Stimulated activated CD4-positive, alpha-beta T cell treated with anti-CD3 and anti-CD28 coated beads, Interleukin-4, amount 100 ng/mL, for 48 hours (primary cell): ENCODE results near the gene MZT2A.
A peak's percentile ranks its signal among the peaks of the same experiment; 100 is the strongest.
"Not testable (repeated sequence)": the region's sequence is repeated elsewhere in the genome, so short reads cannot be mapped to it uniquely, and the experiment has no call there.

ENCODE experiments used
- DNase-seq, 2 donors: peaks; one replicate each; pipeline ENCODE4 v3.0.0-alpha.2; 2020; ENCODE audit warnings: low read depth in 2 of 2

The MZT2A gene

GRCh38 chr2:131454914-131455313 lies 37.3 kb downstream of the MZT2A start:
- DNase-seq = not testable (repeated sequence)

- not testable (repeated sequence) for DNase-seq
These were observed 40.8 kb downstream of the MZT2A start for GRCh38 chr2:131451265-131451949.

GRCh38 chr2:131447981-131448380 lies 44.2 kb downstream of the MZT2A start:
- DNase-seq = not testable (repeated sequence)

GRCh38 chr2:131445896-131446295 lies 46.3 kb downstream of the MZT2A start:
- no peak for DNase-seq

GRCh38 chr2:131445515-131445797 lies 46.7 kb downstream of the MZT2A start:
- not testable (repeated sequence) for DNase-seq

- not testable (repeated sequence) for DNase-seq
These were observed 47.3 kb downstream of the MZT2A start for GRCh38 chr2:131444736-131445514.

GRCh38 chr2:131440742-131441468 lies 51.3 kb downstream of the MZT2A start:
- peak in 1 of 2 donors; percentile 11 for DNase-seq
